ENCODE data around the gene LYPD6B.
A peak's percentile ranks its signal among the peaks of the same experiment; 100 is the strongest.

LYPD6B gene

GRCh38 chr2:149028891-149029290 is 9.6 kb upstream of the LYPD6B start:
- no peak overlapping the region for H3K4me3 ChIP-seq (ENCODE audit: low read depth in 1 of 2, low read length in 2 of 2)
- no peaks in the 10 kb centered on the region for H3K4me1 ChIP-seq (ENCODE audit: control insufficient read depth in 1 of 2, insufficient read depth in 2 of 2, low read length in 2 of 2)
- no peaks in the 10 kb centered on the region for H3K27me3 ChIP-seq (ENCODE audit: low read depth, low read length)
- no peaks in the 10 kb centered on the region for H3K9me3 ChIP-seq (ENCODE audit: control insufficient read depth in 1 of 2, low read length in 2 of 2)
- no peaks in the 10 kb centered on the region for H3K36me3 ChIP-seq (ENCODE audit: control insufficient read depth in 1 of 2, insufficient read depth in 2 of 2, low read length in 2 of 2)
- no peak overlapping the region for H3K27ac ChIP-seq (ENCODE audit: low read length)

DNA sequence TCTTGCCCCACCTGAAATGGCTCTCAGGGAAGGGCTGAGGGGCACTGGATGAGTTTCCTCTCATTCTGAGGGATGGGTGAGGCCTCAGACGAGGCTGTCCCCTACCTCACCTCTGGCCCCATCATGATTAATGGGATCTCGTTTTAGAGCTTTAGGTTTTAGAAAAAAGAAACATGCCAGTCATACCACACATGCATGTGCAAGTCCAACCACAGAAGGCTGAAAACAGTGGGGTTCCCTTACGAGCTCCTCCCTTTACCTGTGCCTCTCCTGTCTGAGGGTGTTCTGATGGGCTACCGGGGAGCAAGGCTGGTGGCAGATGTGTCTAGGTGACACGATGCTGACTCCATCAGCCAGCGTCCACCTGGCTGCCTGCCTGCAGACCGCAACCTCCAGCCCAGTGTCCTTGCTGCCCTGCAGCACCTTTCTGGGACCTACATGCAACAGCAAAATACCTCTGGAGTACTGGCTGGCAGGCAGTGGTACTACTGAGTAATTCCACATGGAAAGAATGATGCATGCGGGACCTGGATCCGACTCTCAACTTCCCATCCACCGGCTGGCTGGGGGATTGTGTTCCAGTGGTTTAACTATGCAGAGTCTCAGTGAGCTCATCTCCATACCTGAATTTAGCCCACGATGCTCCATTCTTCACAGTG is 9.1 kb upstream of the LYPD6B start:
- Histone ChIP-seq H3K27ac (ENCODE audit: low read length) (no peak overlapping the region), H3K36me3 (ENCODE audit: control insufficient read depth in 1 of 2, insufficient read depth in 2 of 2, low read length in 2 of 2) (no peaks in the 10 kb centered on the region)

GRCh38 chr2:149031396-149031795 is 7.1 kb upstream of the LYPD6B start:
- Histone ChIP-seq H3K36me3 (ENCODE audit: control insufficient read depth in 1 of 2, insufficient read depth in 2 of 2, low read length in 2 of 2) (no peaks in the 10 kb centered on the region), H3K9me3 (ENCODE audit: control insufficient read depth in 1 of 2, low read length in 2 of 2) (no peaks in the 10 kb centered on the region), H3K27ac (ENCODE audit: low read length) (no peak overlapping the region), H3K27me3 (ENCODE audit: low read depth, low read length) (no peaks in the 10 kb centered on the region), H3K4me1 (ENCODE audit: control insufficient read depth in 1 of 2, insufficient read depth in 2 of 2, low read length in 2 of 2) (no peaks in the 10 kb centered on the region), H3K4me3 (ENCODE audit: low read depth in 1 of 2, low read length in 2 of 2) (no peak overlapping the region)

More for the DNA sequence above, 9.1 kb upstream of the LYPD6B start:
- H3K27me3 ChIP-seq (ENCODE audit: low read depth, low read length): no peaks in the 10 kb centered on the region
- no peaks in the 10 kb centered on the region for H3K4me1 ChIP-seq (ENCODE audit: control insufficient read depth in 1 of 2, insufficient read depth in 2 of 2, low read length in 2 of 2)
- no peak overlapping the region for H3K4me3 ChIP-seq (ENCODE audit: low read depth in 1 of 2, low read length in 2 of 2)
- no peaks in the 10 kb centered on the region for H3K9me3 ChIP-seq (ENCODE audit: control insufficient read depth in 1 of 2, low read length in 2 of 2)

GRCh38 chr2:149033716-149034115 is 4.8 kb upstream of the LYPD6B start:
- Histone ChIP-seq H3K36me3 (ENCODE audit: control insufficient read depth in 1 of 2, insufficient read depth in 2 of 2, low read length in 2 of 2) (no peaks in the 10 kb centered on the region), H3K27me3 (ENCODE audit: low read depth, low read length) (peaks cover 11% of the 10 kb centered on the region), H3K9me3 (ENCODE audit: control insufficient read depth in 1 of 2, low read length in 2 of 2) (no peaks in the 10 kb centered on the region), H3K4me3 (ENCODE audit: low read depth in 1 of 2, low read length in 2 of 2) (no peak overlapping the region), H3K4me1 (ENCODE audit: control insufficient read depth in 1 of 2, insufficient read depth in 2 of 2, low read length in 2 of 2) (peaks cover 0 to 4% of the 10 kb centered on the region in 2 donors), H3K27ac (ENCODE audit: low read length) (no peak overlapping the region)

DNA sequence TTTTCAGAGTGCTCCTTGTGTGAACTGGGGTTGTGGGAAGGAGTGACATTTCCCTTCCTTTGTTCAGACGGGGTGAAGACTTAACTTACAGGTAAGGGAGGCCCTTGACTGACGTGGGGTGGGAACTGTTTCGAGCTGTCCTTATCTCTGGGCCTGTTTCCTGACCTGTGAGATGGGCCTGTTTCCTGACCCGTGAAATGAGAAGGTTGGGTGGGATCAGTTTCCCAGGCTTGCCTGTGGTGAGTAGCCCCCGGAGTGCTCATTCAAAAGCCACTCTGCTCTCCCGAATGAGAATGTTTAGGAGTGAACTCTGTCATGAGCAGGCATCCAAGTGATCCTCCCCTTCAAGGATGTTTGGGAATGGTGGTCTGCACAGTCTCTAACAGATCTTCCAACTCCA is 4.1 kb upstream of the LYPD6B start:
- Histone ChIP-seq H3K36me3 (ENCODE audit: control insufficient read depth in 1 of 2, insufficient read depth in 2 of 2, low read length in 2 of 2) (no peaks in the 10 kb centered on the region), H3K9me3 (ENCODE audit: control insufficient read depth in 1 of 2, low read length in 2 of 2) (no peaks in the 10 kb centered on the region), H3K27me3 (ENCODE audit: low read depth, low read length) (peaks cover 11% of the 10 kb centered on the region), H3K4me1 (ENCODE audit: control insufficient read depth in 1 of 2, insufficient read depth in 2 of 2, low read length in 2 of 2) (peaks cover 0 to 4% of the 10 kb centered on the region in 2 donors), H3K4me3 (ENCODE audit: low read depth in 1 of 2, low read length in 2 of 2) (no peak overlapping the region), H3K27ac (ENCODE audit: low read length) (no peak overlapping the region)

- Histone ChIP-seq H3K27me3 (ENCODE audit: low read depth, low read length) (peaks cover 11% of the 10 kb centered on the region), H3K9me3 (ENCODE audit: control insufficient read depth in 1 of 2, low read length in 2 of 2) (no peaks in the 10 kb centered on the region), H3K27ac (ENCODE audit: low read length) (no peak overlapping the region), H3K4me1 (ENCODE audit: control insufficient read depth in 1 of 2, insufficient read depth in 2 of 2, low read length in 2 of 2) (peaks cover 0 to 4% of the 10 kb centered on the region in 2 donors), H3K4me3 (ENCODE audit: low read depth in 1 of 2, low read length in 2 of 2) (no peak overlapping the region), H3K36me3 (ENCODE audit: control insufficient read depth in 1 of 2, insufficient read depth in 2 of 2, low read length in 2 of 2) (no peaks in the 10 kb centered on the region)
Observed at GRCh38 chr2:149036507-149037293, 1.8 kb upstream of the LYPD6B start.

- no peak overlapping the region for H3K4me3 ChIP-seq (ENCODE audit: low read depth in 1 of 2, low read length in 2 of 2)
Observed at GRCh38 chr2:149037851-149038250, 648 bp upstream of the LYPD6B start.

DNA sequence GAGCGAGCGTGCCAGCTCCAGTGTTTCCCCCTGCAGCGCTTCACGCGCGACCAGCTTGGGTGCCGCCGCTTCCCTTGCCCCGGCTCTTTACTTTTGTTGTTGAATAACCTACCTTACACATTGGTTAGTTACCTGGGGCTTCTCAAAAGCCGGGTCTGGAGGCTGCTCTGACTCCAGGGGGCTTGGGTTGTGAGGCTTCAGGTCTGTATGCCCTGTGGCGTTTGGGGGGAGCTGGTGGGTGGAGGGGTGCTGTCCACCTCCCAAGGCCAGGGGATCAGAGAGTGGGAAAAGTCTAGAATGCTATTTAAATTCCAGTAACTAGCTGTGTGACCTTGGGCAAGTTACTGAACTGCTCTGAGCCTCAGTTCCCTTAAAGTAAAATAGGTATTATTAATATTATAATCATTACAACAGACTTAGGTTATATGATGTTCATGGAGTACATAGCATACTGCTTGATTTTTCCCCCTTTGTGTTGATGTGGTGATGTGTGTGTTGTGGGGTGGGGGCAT is 770 bp downstream of the LYPD6B start:
- Histone ChIP-seq H3K36me3 (ENCODE audit: control insufficient read depth in 1 of 2, insufficient read depth in 2 of 2, low read length in 2 of 2) (no peaks in the 10 kb centered on the region), H3K4me3 (ENCODE audit: low read depth in 1 of 2, low read length in 2 of 2) (peak overlapping the region in 1 of 2 donors; percentile 21), H3K4me1 (ENCODE audit: control insufficient read depth in 1 of 2, insufficient read depth in 2 of 2, low read length in 2 of 2) (peaks cover 0 to 4% of the 10 kb centered on the region in 2 donors), H3K9me3 (ENCODE audit: control insufficient read depth in 1 of 2, low read length in 2 of 2) (no peaks in the 10 kb centered on the region), H3K27ac (ENCODE audit: low read length) (no peak overlapping the region), H3K27me3 (ENCODE audit: low read depth, low read length) (peaks cover 11% of the 10 kb centered on the region)

More at GRCh38 chr2:149037851-149038250, 648 bp upstream of the LYPD6B start:
- no peak overlapping the region for H3K27ac ChIP-seq (ENCODE audit: low read length)
- no peaks in the 10 kb centered on the region for H3K36me3 ChIP-seq (ENCODE audit: control insufficient read depth in 1 of 2, insufficient read depth in 2 of 2, low read length in 2 of 2)
- H3K27me3 ChIP-seq (ENCODE audit: low read depth, low read length): peaks cover 11% of the 10 kb centered on the region
- H3K9me3 ChIP-seq (ENCODE audit: control insufficient read depth in 1 of 2, low read length in 2 of 2): no peaks in the 10 kb centered on the region
- peaks cover 0 to 4% of the 10 kb centered on the region in 2 donors for H3K4me1 ChIP-seq (ENCODE audit: control insufficient read depth in 1 of 2, insufficient read depth in 2 of 2, low read length in 2 of 2)

DNA sequence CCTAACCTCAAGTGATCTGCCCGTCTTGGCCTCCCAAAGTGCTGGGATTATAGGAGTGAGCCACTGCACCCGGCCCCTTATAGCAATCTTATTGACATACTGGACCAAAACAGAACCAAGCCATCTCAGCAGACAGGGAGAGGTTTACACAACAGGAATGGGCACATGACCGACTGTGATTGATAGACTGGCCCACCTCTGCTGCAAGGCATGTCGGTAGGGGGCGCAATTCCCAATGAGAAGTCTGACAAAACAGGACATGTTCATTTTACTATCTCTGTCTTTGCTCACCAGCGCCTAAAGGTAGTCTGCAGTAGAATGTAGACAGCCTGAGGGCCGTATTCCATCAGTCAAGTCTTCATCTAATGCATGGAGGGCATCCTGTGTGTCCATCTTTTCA is 2.0 kb downstream of the LYPD6B start:
- Histone ChIP-seq H3K4me3 (ENCODE audit: low read depth in 1 of 2, low read length in 2 of 2) (no peak overlapping the region), H3K36me3 (ENCODE audit: control insufficient read depth in 1 of 2, insufficient read depth in 2 of 2, low read length in 2 of 2) (no peaks in the 10 kb centered on the region), H3K27me3 (ENCODE audit: low read depth, low read length) (peaks cover 11% of the 10 kb centered on the region), H3K4me1 (ENCODE audit: control insufficient read depth in 1 of 2, insufficient read depth in 2 of 2, low read length in 2 of 2) (peaks cover 0 to 4% of the 10 kb centered on the region in 2 donors), H3K27ac (ENCODE audit: low read length) (no peak overlapping the region), H3K9me3 (ENCODE audit: control insufficient read depth in 1 of 2, low read length in 2 of 2) (no peaks in the 10 kb centered on the region)

DNA sequence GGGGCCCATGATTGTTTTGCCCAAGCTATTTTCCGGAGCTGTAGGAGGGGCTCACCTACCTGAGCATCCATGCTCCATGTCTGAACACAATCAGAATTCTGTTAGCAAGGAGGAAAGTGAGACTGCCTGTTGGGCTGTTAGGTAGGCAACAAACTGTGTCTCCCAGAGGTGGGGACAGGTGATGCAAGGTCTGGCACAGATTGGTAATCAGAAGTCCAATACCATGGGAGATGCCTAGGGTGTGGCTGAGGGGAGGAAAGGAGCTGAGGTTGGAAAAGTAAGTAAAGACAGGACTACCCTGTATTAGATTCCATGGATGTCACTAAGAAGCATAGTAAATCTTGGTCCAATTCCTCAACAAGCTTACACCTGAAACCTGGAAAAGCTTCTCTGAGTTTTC is 3.0 kb downstream of the LYPD6B start:
- H3K4me3 ChIP-seq (ENCODE audit: low read depth in 1 of 2, low read length in 2 of 2): no peak overlapping the region
- H3K36me3 ChIP-seq (ENCODE audit: control insufficient read depth in 1 of 2, insufficient read depth in 2 of 2, low read length in 2 of 2): no peaks in the 10 kb centered on the region
- H3K9me3 ChIP-seq (ENCODE audit: control insufficient read depth in 1 of 2, low read length in 2 of 2): peaks cover 0 to 7% of the 10 kb centered on the region in 2 donors
- H3K4me1 ChIP-seq (ENCODE audit: control insufficient read depth in 1 of 2, insufficient read depth in 2 of 2, low read length in 2 of 2): peaks cover 0 to 4% of the 10 kb centered on the region in 2 donors
- H3K27me3 ChIP-seq (ENCODE audit: low read depth, low read length): peaks cover 11% of the 10 kb centered on the region
- no peak overlapping the region for H3K27ac ChIP-seq (ENCODE audit: low read length)

DNA sequence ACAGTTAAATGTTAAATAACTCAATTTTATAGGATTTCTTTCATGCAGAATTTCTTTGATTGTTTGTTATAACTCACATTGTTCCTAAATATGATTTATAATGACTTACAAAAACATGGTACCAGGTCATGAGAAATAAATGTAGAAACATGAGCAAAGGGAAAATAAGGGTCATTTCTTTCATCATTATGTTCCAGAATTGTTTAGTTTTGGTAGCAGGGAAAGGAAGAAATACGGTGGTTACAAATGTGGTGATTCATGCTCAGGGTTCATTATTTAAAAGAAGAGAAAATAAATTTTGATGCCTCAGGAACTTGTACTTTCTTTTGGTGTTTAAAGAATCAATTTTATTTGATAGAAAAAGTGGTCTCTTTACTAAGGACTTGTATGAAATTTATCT is 4.4 kb downstream of the LYPD6B start:
- no peaks in the 10 kb centered on the region for H3K36me3 ChIP-seq (ENCODE audit: control insufficient read depth in 1 of 2, insufficient read depth in 2 of 2, low read length in 2 of 2)
- peaks cover 0 to 4% of the 10 kb centered on the region in 2 donors for H3K4me1 ChIP-seq (ENCODE audit: control insufficient read depth in 1 of 2, insufficient read depth in 2 of 2, low read length in 2 of 2)
- H3K9me3 ChIP-seq (ENCODE audit: control insufficient read depth in 1 of 2, low read length in 2 of 2): peaks cover 7 to 17% of the 10 kb centered on the region in 2 donors
- peaks cover 1% of the 10 kb centered on the region for H3K27me3 ChIP-seq (ENCODE audit: low read depth, low read length)
- H3K27ac ChIP-seq (ENCODE audit: low read length): no peak overlapping the region
- no peak overlapping the region for H3K4me3 ChIP-seq (ENCODE audit: low read depth in 1 of 2, low read length in 2 of 2)
